H1 (cell line): ENCODE measurements around the gene CDH18. TPM values are rescaled to one million over a fixed set of nuclear protein-coding genes. Genes with fewer than 3 reads are reported as not detected.

Experiments
- CHD7 ChIP-seq: fragments of 300-600 bp; sonication (generic); IDR thresholded peaks from 2 replicates; pipeline ENCODE4 v1.7.1; 2012; ENCODE audit warnings: low read length, moderate library complexity, mild to moderate bottlenecking, inconsistent platforms; ENCODE audit not compliant: insufficient replicate concordance
- polyA plus RNA-seq, 7 experiments: library from polyadenylated mRNA; depleted of rRNA in 3 of 7; stranded (reverse) in 5 of 7; unstranded in 2 of 7; fragments of >200 nt in 5 of 7; fragments of 200-250 nt in 2 of 7; gene quantifications; 1 replicate in 5 of 7; 2 replicates in 1 of 7; 4 replicates in 1 of 7; pipeline versions ENCODE4 v1.2.1 to v1.2.3, GENCODE V29; 2011 to 2013; ENCODE audit warnings: missing spikeins in 2 of 7, mixed read lengths in 2 of 7
- total RNA-seq: library from RNA; stranded (reverse); fragmentation: NEBNext Ultra II Directional; extraction: Animal tissue kit (Norgen Biotek cat#: 25700); gene quantifications from 2 replicates; pipeline ENCODE4 v1.2.1, GENCODE V29; 2021

Gene CDH18
- total and polyA plus RNA-seq, 2 of the 8 experiments (the other 6 are each of a cell fraction or from before 2014, with no cell fraction given): 0.30 to 0.32 TPM

GRCh38 chr5:19835442-19835841 lies 152.6 kb downstream of the CDH18 start (continued):
- TF ChIP-seq CHD7: no peak
